ENCODE results near the gene PCDH9.
"Not testable (repeated sequence)": the region's sequence is repeated elsewhere in the genome, so short reads cannot be mapped to it uniquely, and the experiment has no call there.

Gene PCDH9

DNA sequence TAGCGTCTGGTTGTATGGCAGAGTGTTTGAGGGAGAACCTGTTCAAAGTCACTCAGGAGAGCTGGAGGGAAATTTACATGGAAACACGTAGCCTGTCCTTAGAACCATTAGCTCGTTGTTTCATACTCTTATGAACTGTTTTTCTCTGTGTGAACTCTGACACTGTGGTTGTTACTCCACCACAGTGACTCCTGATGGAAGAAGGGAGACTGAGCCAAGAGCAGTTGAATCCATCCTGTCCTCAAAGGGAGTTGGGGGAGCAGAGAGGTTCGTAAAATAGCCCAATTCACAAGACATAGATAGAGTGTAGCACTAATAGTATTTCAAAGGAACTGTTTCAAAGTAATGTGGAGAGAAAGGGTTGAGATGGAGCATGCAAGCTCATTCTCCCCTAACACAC lies 964.8 kb downstream of the PCDH9 start:
- no peak for DNase-seq (ENCODE audit: low read depth in 2 of 2)

DNA sequence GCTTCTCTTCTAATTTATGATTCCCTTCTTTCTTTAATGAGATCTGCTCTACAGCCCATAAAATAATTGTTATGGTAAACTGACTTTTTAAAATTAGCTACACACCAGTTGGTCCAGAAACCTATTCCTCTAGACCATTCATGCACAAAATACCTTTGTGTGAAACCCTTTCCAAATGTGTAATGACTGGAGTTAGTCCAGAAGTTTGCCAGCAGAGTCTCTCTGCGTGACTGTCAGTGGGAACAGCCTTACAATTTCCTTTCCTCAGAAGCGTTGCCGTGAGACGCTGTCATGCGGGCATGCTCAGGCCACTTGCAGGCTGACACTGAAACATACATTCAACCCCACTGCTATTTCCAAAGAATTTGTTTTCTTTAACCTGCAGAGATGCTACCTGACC lies 965.2 kb downstream of the PCDH9 start:
- DNase-seq (ENCODE audit: low read depth in 2 of 2) = no peak

DNA sequence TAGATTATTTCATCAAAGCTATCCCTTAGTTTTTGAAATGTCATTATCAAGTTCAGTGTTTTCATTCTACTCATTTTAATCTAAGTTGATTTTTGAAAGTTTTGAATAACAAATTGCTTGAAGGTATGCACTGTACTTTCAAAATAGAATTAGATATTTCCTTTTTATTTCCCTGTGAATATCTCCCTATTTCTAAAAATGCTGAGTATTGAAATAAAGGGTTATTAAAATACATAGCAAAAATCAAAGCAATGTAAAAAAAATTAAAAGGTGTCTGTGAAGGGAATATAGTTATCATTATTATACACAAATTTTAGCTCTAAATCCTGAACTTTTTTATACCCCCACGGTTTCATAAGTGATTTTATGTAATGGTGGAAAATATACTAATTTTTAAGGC lies 967.8 kb downstream of the PCDH9 start:
- DNase-seq (ENCODE audit: low read depth in 2 of 2) = no peak

DNA sequence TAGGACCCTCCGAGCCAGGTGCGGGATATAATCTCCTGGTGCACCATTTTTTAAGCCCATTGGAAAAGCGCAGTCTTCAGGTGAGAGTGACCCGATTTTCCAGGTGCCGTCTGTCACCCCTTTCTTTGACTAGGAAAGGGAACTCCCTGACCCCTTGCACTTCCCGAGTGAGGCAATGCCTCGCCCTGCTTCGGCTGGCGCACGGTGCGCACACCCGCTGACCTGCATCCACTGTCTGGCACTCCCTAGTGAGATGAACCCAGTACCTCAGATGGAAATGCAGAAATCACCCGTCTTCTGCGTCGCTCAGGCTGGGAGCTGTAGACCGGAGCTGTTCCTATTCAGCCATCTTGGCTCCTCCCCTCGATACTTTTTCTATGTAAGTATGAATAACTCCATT lies 970.7 kb downstream of the PCDH9 start:
- not testable (repeated sequence) for DNase-seq (ENCODE audit: low read depth in 2 of 2)

All from stimulated activated CD4-positive, alpha-beta T cell treated with anti-CD3 and anti-CD28 coated beads, Interleukin-15, amount 100 ng/mL, for 48 hours (primary cell).